HuH-7 (cell line): Measurements from ENCODE around the gene ZFP62.
A peak's percentile ranks its signal among the peaks of the same experiment; 100 is the strongest.

Experiments
- DNase-seq: peaks from one replicate; pipeline ENCODE4 v3.0.0; 2011; ENCODE audit warnings: low spot score

ZFP62 gene

GRCh38 chr5:180810210-180810958 lies 50.7 kb downstream of the ZFP62 start:
- DNase-seq, result peak; percentile 88

GRCh38 chr5:180809403-180810209 lies 51.5 kb downstream of the ZFP62 start:
- DNase-seq, result peak; percentile 91

DNA sequence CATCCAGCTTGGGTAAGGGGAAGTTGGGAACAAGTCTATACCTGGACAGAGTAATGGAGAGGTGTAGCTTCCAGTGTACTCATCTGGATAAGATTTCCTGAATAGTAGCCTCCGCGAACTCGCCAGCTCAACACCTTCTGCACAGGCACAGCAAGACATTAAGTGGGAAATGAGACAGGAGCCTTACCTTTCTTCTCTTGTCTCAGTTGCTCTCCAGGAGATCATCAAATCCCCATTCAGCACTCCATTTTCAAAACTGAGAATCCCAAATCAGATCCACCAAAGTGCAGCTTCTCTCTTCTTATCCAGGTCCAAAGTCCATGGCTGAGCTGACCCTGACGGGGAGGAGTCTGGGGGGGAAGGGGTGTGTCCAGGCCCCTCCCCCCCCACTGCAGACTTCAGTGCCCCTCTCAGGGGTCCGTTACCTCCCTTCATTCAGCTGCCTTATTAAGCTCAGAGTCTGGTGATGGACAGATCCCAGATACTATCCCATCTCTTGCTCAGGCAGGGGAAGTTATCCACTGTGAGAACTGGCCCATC lies 52.5 kb downstream of the ZFP62 start:
- peak; percentile 72 for DNase-seq

DNA sequence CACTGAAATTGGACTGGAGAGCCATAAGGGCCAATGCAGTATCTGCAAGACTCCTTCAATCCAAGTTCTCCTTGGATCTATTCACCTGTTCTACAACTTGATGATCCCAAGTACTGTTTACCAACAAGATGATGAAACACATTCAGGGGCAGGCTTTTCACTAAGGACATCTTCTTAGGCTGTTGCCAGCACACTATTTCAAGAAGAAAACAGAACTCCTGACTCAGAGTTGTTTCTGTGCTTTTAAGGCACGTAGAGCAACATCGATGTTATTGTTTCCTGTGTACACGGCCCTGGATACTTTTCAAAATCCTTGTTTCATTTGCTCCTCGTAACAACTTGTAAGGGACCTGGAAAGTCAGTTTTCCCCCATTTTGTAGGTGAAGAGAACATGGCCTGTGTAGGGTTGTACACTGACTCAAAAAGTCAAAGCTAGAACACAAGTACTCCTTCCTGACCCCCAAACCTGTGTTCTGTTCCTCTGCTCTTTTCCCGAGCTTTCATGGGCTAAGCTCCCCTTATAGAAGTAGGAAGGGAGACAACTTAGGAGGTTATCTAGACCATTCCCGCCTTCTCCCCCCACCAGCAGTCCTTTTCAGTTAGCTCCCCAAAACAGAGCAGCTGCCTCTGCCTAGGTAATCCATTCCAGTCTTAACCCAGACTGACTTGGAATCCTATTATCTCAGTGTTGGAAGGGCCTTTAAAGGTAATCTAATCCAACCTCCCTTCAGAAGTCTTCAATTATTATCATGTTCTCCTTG lies 53.2 kb downstream of the ZFP62 start:
- no peak for DNase-seq

- no peak for DNase-seq
Measured at GRCh38 chr5:180807046-180807445, 54.0 kb downstream of the ZFP62 start.

- DNase-seq, result no peak
Measured at GRCh38 chr5:180806351-180807011, 54.6 kb downstream of the ZFP62 start.

GRCh38 chr5:180804129-180804618 lies 56.9 kb downstream of the ZFP62 start:
- DNase-seq, result no peak

DNA sequence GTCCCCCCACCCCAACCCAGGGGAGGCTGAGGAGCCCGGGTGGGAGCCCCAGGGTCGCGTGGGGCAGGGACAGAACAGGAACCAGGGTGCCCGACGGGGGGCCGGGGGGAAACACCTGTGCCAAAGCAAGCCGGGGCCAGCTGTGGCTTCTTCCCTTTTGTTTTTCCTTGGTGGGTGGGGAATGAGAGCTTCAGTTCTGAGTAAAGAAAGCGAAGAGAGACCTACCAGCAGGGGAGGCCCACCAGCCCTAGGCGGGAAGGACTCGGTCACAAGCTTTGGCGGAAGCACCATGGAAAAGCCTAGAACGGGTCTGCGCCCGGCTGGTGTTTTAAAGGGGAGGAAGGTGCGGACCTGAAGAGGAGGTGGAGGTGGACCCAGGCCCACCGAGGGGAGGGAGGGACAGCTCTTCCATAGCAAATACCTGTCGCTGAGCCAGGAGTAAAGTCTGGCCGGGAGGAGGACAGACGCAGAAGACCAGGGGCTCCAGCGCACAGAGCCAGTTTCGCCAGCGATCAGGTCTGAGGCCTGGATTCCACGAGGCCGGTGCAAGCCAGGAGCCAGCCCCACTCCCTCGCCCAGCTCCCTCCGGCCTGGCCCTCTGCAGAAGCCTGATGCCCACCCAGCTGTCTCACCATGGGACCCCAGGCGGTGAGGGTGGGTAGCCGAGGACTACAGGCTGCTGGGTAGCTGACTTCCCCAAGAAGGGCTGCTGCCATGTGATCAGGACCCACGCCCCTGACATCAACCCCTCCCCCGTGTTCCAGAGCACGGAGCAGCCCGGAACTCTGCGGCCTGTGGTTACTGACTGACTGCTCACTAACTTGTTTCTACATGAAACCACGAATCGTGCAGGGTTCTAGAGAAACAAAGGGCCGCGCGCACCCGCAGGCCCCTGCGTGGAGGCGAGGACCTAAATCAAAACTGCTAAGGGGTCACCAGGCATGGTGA lies 57.6 kb downstream of the ZFP62 start:
- DNase-seq, result peak; percentile 52

DNA sequence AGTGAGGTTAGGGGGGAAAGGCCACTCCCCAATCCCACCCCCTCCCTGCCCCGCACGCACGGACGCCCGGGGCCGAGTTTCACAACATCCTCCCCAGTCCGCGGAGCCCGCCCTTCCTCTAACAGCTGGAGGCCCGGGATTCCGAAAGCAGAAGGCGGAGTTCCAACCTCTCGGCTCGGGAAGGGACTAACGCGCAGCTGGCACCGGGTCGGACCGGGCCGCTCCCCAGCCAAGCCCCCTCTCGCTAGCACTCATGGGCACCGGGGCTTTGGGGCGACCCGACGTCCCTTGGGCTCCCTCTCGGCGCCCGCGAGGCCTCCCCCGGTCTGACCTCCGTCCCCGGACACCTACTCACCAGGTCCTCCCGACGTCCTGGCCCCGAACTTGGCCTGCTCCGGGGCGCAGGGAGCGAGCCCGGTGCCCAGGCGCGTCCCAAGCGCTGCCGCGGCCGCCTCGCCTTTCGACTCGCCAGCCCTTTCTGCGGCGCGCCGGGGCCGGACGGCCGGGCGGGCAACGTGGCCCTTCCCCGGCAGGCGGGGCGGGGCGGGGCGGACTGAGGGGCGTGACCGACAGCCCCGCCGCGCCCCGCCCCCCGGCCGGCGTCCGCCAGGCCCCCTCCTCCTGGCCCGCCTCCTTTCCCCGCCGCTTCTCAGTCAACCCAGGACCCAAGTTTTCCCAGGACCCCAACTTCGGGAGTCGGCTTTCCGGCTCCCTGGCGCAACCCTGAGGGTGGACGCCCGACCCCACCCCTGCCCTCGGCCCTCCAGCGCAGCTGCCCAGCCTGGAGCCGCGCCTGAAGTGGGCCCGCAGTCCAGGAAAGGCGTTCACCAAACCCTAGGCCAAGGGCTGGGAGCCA lies 58.5 kb downstream of the ZFP62 start, which contains the start of gene MGAT1:
MGAT1 (minus strand) TSS at position 482 of the 856 bp plus-strand sequence. CDS start 9,835 bp downstream, outside the sequence.
- DNase-seq, result peak; percentile 85

- peak; percentile 33 for DNase-seq
Measured at GRCh38 chr5:180801596-180802324, 59.3 kb downstream of the ZFP62 start.

GRCh38 chr5:180799902-180800801 lies 60.9 kb downstream of the ZFP62 start:
- no peak for DNase-seq

DNA sequence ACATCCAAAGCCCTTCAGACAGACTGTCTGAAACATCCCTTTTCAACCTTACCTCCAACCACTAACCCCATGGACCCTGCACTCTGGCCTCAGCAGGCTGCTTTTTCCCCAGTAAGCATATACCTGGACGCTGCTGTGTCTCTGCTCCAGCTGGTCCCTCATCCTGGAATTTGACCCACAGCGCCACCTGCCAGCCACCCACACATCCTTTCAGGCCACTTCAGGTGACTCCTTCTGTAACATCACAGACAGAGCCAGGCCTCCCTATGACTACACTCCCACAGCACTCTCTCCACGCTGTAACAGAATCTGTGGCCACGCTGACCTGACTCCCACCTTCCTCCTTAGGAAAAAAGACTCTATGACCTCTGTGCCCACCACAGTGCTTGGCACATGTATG lies 61.9 kb downstream of the ZFP62 start:
- peak; percentile 62 for DNase-seq

- DNase-seq, result no peak
Measured at GRCh38 chr5:180798193-180798592, 62.9 kb downstream of the ZFP62 start.
